Retinal pigment epithelial cell (primary cell): Measurements from ENCODE around the gene MCFD2.
A peak's percentile ranks its signal among the peaks of the same experiment; 100 is the strongest.

ENCODE experiments used
- DNase-seq: peaks from one replicate; pipeline ENCODE4 v3.0.0-alpha.2; 2010; ENCODE audit warnings: low read depth
- H3K4me3 ChIP-seq: 2 replicates; pipeline ENCODE4 v1.5.1; 2011; ENCODE audit warnings: mild to moderate bottlenecking, low read length, control low read depth, moderate library complexity
- CTCF ChIP-seq: conservative IDR thresholded peaks from 2 replicates; pipeline ENCODE4 v1.5.1; 2011; ENCODE audit warnings: low read depth, low read length, control low read depth, inconsistent platforms

The MCFD2 gene

GRCh38 chr2:46924608-46925007 lies 9.0 kb upstream of the MCFD2 start:
- TF ChIP-seq CTCF: no peak
- DNase-seq: no peak
- no peak overlapping the region for H3K4me3 ChIP-seq

GRCh38 chr2:46924038-46924437 lies 8.4 kb upstream of the MCFD2 start:
- no peak overlapping the region for H3K4me3 ChIP-seq
- TF ChIP-seq CTCF: no peak
- DNase-seq: no peak

- no peak overlapping the region for H3K4me3 ChIP-seq
- no peak for DNase-seq
- TF ChIP-seq CTCF: no peak
Observed at GRCh38 chr2:46923041-46923528, 7.5 kb upstream of the MCFD2 start.

GRCh38 chr2:46922606-46923005 lies 7.0 kb upstream of the MCFD2 start:
- DNase-seq: no peak
- H3K4me3 ChIP-seq: no peak overlapping the region
- no peak for TF ChIP-seq CTCF

GRCh38 chr2:46921676-46922448 lies 6.3 kb upstream of the MCFD2 start:
- no peak for TF ChIP-seq CTCF
- no peak for DNase-seq
- no peak overlapping the region for H3K4me3 ChIP-seq

- DNase-seq: no peak
- H3K4me3 ChIP-seq: no peak overlapping the region
- TF ChIP-seq CTCF: no peak
Observed at GRCh38 chr2:46917628-46918027, 2.0 kb upstream of the MCFD2 start.

- peak; percentile 73 for DNase-seq
- TF ChIP-seq CTCF: no peak
- H3K4me3 ChIP-seq: peak overlapping the region; percentile 91
Observed at GRCh38 chr2:46915811-46916630, 415 bp upstream of the MCFD2 start.
